ENCODE results near the gene FRRS1.
"Not testable (repeated sequence)": the region's sequence is repeated elsewhere in the genome, so short reads cannot be mapped to it uniquely, and the experiment has no call there.

The FRRS1 gene

GRCh38 chr1:99764439-99764838, 2.0 kb downstream of the FRRS1 start:
- H3K36me3 ChIP-seq = no peaks in the 10 kb centered on the region
- no peak for DNase-seq
- no peak overlapping the region for H3K4me3 ChIP-seq (ENCODE audit: low read depth, low read length)
- H3K27ac ChIP-seq = no peak overlapping the region
- no peaks in the 10 kb centered on the region for H3K27me3 ChIP-seq (ENCODE audit: insufficient read depth, low read depth, severe bottlenecking)
- H3K9me3 ChIP-seq (ENCODE audit: severe bottlenecking) = no peaks in the 10 kb centered on the region
- no peak for TF ChIP-seq CTCF (IDR thresholded peaks at IDR 0.05; ENCODE audit: low read depth, low read length)

GRCh38 chr1:99763956-99764355, 2.5 kb downstream of the FRRS1 start:
- Histone ChIP-seq H3K27me3 (ENCODE audit: insufficient read depth, low read depth, severe bottlenecking) (no peaks in the 10 kb centered on the region), H3K36me3 (no peaks in the 10 kb centered on the region), H3K9me3 (ENCODE audit: severe bottlenecking) (no peaks in the 10 kb centered on the region), H3K27ac (no peak overlapping the region), H3K4me3 (ENCODE audit: low read depth, low read length) (no peak overlapping the region)
- TF ChIP-seq CTCF (IDR thresholded peaks at IDR 0.05; ENCODE audit: low read depth, low read length) = no peak
- DNase-seq = no peak

- Histone ChIP-seq H3K4me3 (ENCODE audit: low read depth, low read length) (no peak overlapping the region), H3K36me3 (no peaks in the 10 kb centered on the region), H3K27me3 (ENCODE audit: insufficient read depth, low read depth, severe bottlenecking) (no peaks in the 10 kb centered on the region), H3K9me3 (ENCODE audit: severe bottlenecking) (no peaks in the 10 kb centered on the region), H3K27ac (no peak overlapping the region)
- no peak for TF ChIP-seq CTCF (IDR thresholded peaks at IDR 0.05; ENCODE audit: low read depth, low read length)
- no peak for DNase-seq
Observed at GRCh38 chr1:99761774-99762173, 4.7 kb downstream of the FRRS1 start.

GRCh38 chr1:99759518-99760160, 6.8 kb downstream of the FRRS1 start:
- Histone ChIP-seq H3K36me3 (no peaks in the 10 kb centered on the region), H3K27me3 (ENCODE audit: insufficient read depth, low read depth, severe bottlenecking) (no peaks in the 10 kb centered on the region), H3K27ac (no peak overlapping the region), H3K4me3 (ENCODE audit: low read depth, low read length) (no peak overlapping the region), H3K9me3 (ENCODE audit: severe bottlenecking) (no peaks in the 10 kb centered on the region)
- no peak for DNase-seq
- no peak for TF ChIP-seq CTCF (IDR thresholded peaks at IDR 0.05; ENCODE audit: low read depth, low read length)

GRCh38 chr1:99758686-99759517, 7.5 kb downstream of the FRRS1 start:
- DNase-seq; H3K4me3 ChIP-seq (ENCODE audit: low read depth, low read length); H3K27me3 ChIP-seq (ENCODE audit: insufficient read depth, low read depth, severe bottlenecking); H3K27ac ChIP-seq; H3K9me3 ChIP-seq (ENCODE audit: severe bottlenecking); H3K36me3 ChIP-seq: not testable (repeated sequence)

- Histone ChIP-seq H3K36me3 (no peaks in the 10 kb centered on the region), H3K27ac (no peak overlapping the region), H3K4me3 (ENCODE audit: low read depth, low read length) (no peak overlapping the region), H3K27me3 (ENCODE audit: insufficient read depth, low read depth, severe bottlenecking) (no peaks in the 10 kb centered on the region), H3K9me3 (ENCODE audit: severe bottlenecking) (no peaks in the 10 kb centered on the region)
- TF ChIP-seq CTCF (IDR thresholded peaks at IDR 0.05; ENCODE audit: low read depth, low read length) = no peak
- DNase-seq = no peak
Observed at GRCh38 chr1:99758073-99758511, 8.3 kb downstream of the FRRS1 start.
